GM19025 (cell line): ENCODE data around the gene ZC3H4.

ENCODE experiments used
- ATAC-seq: cut with Tn5 transposase; IDR thresholded peaks from one replicate; pipeline ENCODE4 v1.9.1; 2021; ENCODE audit warnings: mild to moderate bottlenecking, low read depth, moderate library complexity; ENCODE audit not compliant: unreplicated experiment

The ZC3H4 gene

DNA sequence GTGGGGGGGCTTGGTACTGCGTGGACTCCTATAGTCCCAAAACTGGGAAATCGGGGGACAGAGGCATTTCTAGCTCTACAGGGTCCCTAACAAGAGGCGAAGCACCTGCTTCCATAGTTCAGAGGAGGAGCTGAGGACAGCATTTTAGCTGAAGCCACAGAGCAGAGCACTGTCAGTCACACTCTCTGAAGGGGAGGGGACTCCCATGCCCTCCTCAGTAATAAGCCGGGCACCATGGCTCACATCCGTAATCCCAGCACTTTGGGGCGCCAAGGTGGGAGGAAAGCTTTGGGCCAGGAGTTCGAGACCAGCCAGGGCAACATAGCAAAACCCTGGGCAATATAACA, 90.2 kb downstream of the ZC3H4 start:
- ATAC-seq = no peak

DNA sequence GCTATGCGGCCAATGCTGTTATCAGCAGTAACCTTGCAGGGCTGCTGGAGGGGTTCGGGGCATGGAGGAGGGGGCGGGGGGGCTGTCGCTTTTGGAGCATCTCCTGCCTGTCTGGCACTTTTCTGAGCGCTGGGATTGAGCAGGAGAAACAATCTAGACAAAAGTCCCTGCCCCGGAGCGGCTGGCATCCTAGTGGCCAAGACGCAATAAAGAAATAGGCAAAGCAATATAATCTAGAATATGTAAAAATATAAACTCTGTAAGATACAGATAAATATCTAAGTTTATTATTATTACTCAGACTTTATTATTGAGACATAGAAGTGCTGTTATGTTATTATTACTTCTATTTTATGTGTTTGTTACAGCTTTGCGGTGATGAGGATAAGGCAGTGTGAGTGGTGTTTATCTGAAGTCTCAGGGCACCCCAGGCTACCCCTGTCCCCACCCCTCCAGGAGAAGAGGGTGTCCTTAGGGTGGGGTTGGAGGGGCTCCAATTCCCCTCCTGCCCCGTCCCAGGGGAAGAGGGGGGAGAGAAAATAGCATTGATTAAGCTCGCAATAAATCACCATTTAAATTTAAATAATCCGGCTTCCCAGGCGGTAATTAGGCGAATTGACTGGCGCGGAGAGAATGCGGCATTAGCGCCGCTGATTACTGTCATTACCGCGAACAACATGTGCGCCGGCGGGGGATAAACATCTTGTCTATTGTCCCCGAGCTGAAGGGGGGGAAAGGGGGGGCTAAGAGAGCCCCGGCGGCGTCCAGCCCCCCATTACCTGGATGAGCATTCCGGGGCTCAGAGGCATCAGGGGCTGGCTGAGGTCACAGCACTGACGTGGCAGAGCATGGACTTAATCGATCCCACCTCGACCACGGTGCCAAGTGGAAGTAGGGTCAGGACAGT, 90.8 kb downstream of the ZC3H4 start:
- no peak for ATAC-seq

DNA sequence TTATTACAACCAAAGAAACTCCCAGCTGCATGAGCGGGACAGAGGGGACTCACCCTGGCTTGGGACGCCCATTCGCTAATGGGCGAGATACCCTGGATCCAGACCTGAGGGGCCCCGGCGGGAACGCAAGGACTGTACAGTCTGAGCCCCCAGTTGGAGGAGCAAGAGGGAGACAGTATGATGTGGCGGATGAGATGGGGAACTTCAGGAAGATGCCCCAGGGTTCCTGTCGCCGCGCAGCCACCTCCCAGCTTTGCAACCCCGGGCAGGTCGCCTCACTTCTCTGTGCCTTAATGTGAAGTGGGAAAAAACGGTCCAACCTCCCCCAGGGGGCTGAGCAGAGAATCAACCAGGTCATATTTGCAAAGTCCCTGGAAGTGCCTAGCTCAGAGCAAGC, 91.4 kb downstream of the ZC3H4 start:
- no peak for ATAC-seq

DNA sequence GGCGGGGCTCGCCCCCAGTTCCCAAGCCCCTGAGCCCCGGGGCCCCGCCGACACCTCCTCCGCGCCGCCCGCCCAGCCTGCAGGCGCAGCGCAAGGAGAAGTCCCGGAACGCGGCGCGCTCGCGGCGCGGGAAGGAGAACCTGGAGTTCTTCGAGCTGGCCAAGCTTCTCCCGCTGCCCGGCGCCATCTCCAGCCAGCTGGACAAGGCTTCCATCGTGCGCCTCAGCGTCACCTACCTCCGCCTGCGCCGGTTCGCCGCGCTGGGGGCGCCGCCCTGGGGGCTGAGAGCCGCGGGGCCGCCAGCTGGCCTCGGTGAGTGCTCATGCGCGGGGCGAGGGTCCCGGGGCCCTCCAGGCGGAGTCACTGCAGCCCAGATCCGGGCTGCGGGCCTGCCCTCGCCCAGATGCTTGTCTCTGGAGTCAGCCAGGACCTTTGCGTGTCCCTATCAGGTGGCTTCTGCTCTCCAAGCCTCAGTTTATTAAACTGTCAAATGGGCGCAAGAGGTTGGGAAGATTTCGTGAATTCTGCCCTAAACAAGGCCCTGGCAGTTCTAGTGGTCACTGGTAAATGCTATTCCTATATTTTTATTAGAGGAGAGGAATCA, 91.9 kb downstream of the ZC3H4 start:
- ATAC-seq = no peak

DNA sequence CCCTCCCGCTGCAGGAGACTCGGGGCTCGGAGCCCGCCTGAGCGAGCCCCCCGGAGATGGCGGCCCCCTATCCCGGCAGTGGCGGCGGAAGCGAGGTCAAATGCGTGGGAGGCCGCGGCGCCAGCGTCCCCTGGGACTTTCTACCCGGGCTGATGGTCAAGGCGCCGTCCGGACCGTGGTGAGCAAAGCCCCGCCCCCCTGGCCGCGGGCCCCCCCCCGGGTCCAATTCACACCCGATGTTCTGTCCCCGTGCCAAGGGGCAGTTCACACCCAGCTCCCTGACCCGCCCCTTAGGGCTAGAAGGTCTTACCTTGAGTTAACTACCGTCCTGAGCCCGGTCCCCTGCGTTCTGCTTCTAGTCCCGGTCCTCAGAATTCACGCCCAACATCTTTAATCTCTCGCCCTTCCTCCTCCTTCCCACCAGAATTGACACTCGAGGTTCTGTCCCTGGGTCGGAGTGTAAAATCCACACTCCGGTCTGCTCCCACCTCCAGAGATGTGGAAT, 92.5 kb downstream of the ZC3H4 start:
- no peak for ATAC-seq

DNA sequence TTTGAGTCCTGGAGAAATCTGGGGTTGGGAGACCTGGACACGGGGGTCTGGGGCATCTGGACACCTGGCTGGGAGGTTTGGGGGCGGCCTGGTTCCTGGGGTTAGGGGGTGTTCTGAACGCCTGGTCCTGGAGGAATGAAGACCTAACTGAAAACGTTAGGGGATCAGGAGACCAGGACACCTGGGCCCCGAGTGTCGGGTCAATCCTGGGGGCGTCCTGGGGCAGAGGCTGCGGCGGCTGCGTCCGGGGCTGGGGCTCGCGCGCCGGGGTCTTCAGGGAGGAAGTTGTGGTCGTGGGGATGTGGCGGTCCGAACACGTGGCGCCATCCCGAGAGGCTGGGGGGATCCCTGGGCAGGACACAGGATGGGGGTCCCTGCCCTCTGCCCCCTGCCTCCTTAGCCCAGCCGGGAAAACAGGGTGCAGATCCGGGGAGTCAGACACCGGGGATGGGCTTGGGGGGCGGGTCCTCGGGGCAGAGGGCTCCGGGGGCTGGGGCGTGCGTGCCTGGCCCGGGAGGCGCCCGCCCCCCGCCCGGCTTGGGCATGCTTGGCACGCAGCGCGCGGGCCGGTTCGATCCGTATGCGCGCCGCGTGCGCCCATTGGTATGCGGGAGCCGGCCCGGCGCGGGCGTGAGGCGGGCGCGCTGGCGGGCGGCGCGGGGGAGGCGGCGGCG, 93.3 kb downstream of the ZC3H4 start:
- ATAC-seq = no peak

DNA sequence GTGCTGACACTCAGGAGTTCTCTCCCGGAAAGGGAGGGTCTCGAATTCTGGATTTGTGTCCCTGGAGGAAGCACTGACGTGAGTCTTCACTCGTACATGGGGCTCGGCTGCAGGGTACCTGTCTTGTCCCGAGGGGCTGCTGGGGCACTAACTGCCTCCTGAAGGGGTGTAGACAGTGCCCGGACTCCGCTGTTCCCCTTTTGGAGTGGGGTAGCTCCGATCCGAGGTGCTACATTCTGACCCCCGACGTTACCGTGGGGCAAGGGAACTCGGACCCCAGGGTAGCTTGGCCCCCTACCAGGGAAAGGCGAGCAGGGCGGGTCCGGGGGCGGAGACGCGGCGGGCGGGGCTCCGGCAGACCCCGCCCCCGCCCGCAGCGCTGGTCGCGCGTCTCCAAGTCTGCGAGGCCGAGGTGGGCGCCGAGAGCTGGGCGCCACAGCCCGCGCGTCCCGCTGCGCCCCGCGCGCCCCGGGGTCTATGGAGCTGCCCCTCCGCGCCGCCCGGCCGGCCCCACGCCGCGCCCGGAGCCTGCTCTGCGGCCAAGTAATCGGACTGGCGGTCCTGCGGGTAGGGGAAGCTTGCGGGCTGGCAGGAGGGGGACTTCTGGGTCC, 94.0 kb downstream of the ZC3H4 start, which contains the start of gene NPAS1:
Gene NPAS1, plus strand, starts transcription at position 407 of the 611 bp plus-strand sequence. CDS start 1,211 bp downstream, outside the sequence.
- no peak for ATAC-seq

DNA sequence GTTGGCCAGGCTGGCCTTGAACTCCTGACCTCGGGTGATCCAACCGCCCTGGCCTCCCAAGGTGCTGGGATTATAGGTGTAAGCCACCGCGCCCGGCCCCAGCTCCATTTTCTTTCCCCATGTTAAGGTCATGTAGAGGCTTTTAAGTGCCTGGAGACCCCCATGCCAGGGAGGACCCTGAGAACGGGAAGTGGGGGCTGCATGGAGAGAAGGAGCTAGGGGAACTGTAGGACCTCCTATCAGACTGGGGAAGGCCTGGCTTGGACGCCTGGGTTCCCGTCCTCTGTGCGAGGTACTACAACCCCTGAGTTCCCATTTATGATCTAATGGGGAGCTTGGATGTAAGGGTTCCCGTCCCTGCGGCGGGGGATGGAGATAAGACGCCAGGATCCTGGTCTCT, 94.7 kb downstream of the ZC3H4 start:
- no peak for ATAC-seq
